WTC11 (cell line): ENCODE data around the gene MIPOL1. TPM values are rescaled to one million over a fixed set of nuclear protein-coding genes. Genes with fewer than 3 reads are reported as not detected.

ENCODE experiments used
- ATAC-seq: fragments of 200-7000 bp; cut with Tn5 transposase; 2 replicates; pipeline ENCODE4 v1.10.0; 2021; ENCODE audit warnings: mild to moderate bottlenecking, moderate library complexity
- CTCF ChIA-PET: fragments of 300-600 bp; sonication (Branson Sonifier 250); formaldehyde crosslinking; loops from one replicate; lab custom pipeline; 2021; ENCODE audit warnings: antibody characterized with exemption; lab: Charles Lee
- POLR2A ChIA-PET: fragments of 350-600 bp; sonication (Branson Sonifier 250); formaldehyde crosslinking; loops from one replicate; lab custom pipeline; 2021; ENCODE audit warnings: antibody characterized with exemption; lab: Charles Lee
- DNase-seq: peaks from one replicate; pipeline ENCODE4 v3.0.0; 2021; ENCODE audit warnings: low spot score
- H3K27ac Mint-ChIP-seq: 2 replicates; pipeline ENCODE4 v1.8.0; 2021; ENCODE audit warnings: mixed read lengths
- H3K27me3 Mint-ChIP-seq: 2 replicates; pipeline ENCODE4 v1.8.0; 2021; ENCODE audit warnings: low read depth, mild to moderate bottlenecking, moderate library complexity, mixed read lengths
- H3K36me3 Mint-ChIP-seq: 2 replicates; pipeline ENCODE4 v1.8.0; 2021; ENCODE audit warnings: mixed read lengths
- H3K4me1 Mint-ChIP-seq: 2 replicates; pipeline ENCODE4 v1.8.0; 2022; ENCODE audit warnings: mixed read lengths
- H3K4me3 Mint-ChIP-seq: 2 replicates; pipeline ENCODE4 v1.8.0; 2021; ENCODE audit warnings: mild to moderate bottlenecking, moderate library complexity, mixed read lengths
- H3K9me3 Mint-ChIP-seq: 2 replicates; pipeline ENCODE4 v1.8.0; 2021; ENCODE audit warnings: mixed read lengths
- AFF4 ChIP-seq: sonication (generic); formaldehyde crosslinking; IDR thresholded peaks from 2 replicates; pipeline ENCODE4 v1.8.1; 2023; ENCODE audit warnings: mild to moderate bottlenecking, missing genetic modification reagents, borderline replicate concordance
- E2F1 ChIP-seq: sonication (generic); formaldehyde crosslinking; IDR thresholded peaks from 2 replicates; pipeline ENCODE4 v1.8.0; 2022; ENCODE audit warnings: mild to moderate bottlenecking, missing genetic modification reagents
- ETV6 ChIP-seq: sonication (generic); formaldehyde crosslinking; IDR thresholded peaks from 2 replicates; pipeline ENCODE4 v1.8.1; 2022; ENCODE audit warnings: mild to moderate bottlenecking, missing genetic modification reagents
- GRHL2 ChIP-seq: fragments of 250-450 bp; sonication (Bioruptor Pico); IDR thresholded peaks from 2 replicates; pipeline ENCODE4 v1.8.0; 2022; ENCODE audit warnings: mild to moderate bottlenecking, moderate library complexity; ENCODE audit not compliant: insufficient replicate concordance, severe bottlenecking
- MYBL2 ChIP-seq: sonication (generic); formaldehyde crosslinking; IDR thresholded peaks from 2 replicates; pipeline ENCODE4 v1.8.1; 2023; ENCODE audit warnings: mild to moderate bottlenecking, moderate library complexity, missing genetic modification reagents
- NFYB ChIP-seq: sonication (generic); formaldehyde crosslinking; conservative IDR thresholded peaks from 2 replicates; pipeline ENCODE4 v1.8.0; 2022; ENCODE audit warnings: low read depth, missing genetic modification reagents
- SP1 ChIP-seq: sonication (generic); formaldehyde crosslinking; conservative IDR thresholded peaks from 2 replicates; pipeline ENCODE4 v1.8.1; 2022; ENCODE audit warnings: missing genetic modification reagents
- STAT6 ChIP-seq: sonication (generic); formaldehyde crosslinking; conservative IDR thresholded peaks from 2 replicates; pipeline ENCODE4 v1.8.1; 2023; ENCODE audit warnings: mild to moderate bottlenecking, low read depth, missing genetic modification reagents, moderate library complexity
- TCF7 ChIP-seq: sonication (generic); formaldehyde crosslinking; IDR thresholded peaks from 2 replicates; pipeline ENCODE4 v1.8.0; 2022; ENCODE audit warnings: mild to moderate bottlenecking, low read depth, missing genetic modification reagents, moderate library complexity
- TP53 ChIP-seq: sonication (generic); formaldehyde crosslinking; IDR thresholded peaks from 2 replicates; pipeline ENCODE4 v1.8.1; 2023; ENCODE audit warnings: mild to moderate bottlenecking, missing genetic modification reagents
- ZNF263 ChIP-seq: sonication (generic); formaldehyde crosslinking; IDR thresholded peaks from 2 replicates; pipeline ENCODE4 v1.8.1; 2022; ENCODE audit warnings: low read depth, mild to moderate bottlenecking, moderate library complexity, missing genetic modification reagents
- ZNF396 ChIP-seq: fragments of 250-450 bp; sonication (Bioruptor Pico); IDR thresholded peaks from 2 replicates; pipeline ENCODE4 v1.8.0; 2021; ENCODE audit warnings: mild to moderate bottlenecking, moderate library complexity, borderline replicate concordance
- ZNF423 ChIP-seq: fragments of 250-450 bp; sonication (Bioruptor Pico); IDR thresholded peaks from 2 replicates; pipeline ENCODE4 v2.1.2; 2022; ENCODE audit warnings: mild to moderate bottlenecking, moderate library complexity
- ZNF512 ChIP-seq: sonication (generic); formaldehyde crosslinking; IDR thresholded peaks from 2 replicates; pipeline ENCODE4 v1.8.1; 2022; ENCODE audit warnings: missing genetic modification reagents, borderline replicate concordance
- ZNF671 ChIP-seq: fragments of 250-450 bp; sonication (Bioruptor Pico); IDR thresholded peaks from 2 replicates; pipeline ENCODE4 v1.8.0; 2021; ENCODE audit warnings: mild to moderate bottlenecking
- total RNA-seq: library from RNA; stranded (reverse); gene quantifications from 3 replicates; pipeline ENCODE4 v1.2.3, GENCODE V29; 2021

The MIPOL1 gene
- total RNA-seq, 1 experiment from 2014 or later = 13.1 TPM

- H3K27me3 Mint-ChIP-seq = no peaks in the 10 kb centered on the region
- TF ChIP-seq ZNF423 (CRISPR knock-in tag) = no peak
- no peak for TF ChIP-seq GRHL2
- no peak for ATAC-seq
- H3K9me3 Mint-ChIP-seq = no peaks in the 10 kb centered on the region
- POLR2A ChIA-PET = no interaction called here
- no peaks in the 10 kb centered on the region for H3K36me3 Mint-ChIP-seq
- H3K4me1 Mint-ChIP-seq = peaks cover 1% of the 10 kb centered on the region; the same call in 1 of the 2 replicates
- H3K4me3 Mint-ChIP-seq = no peak overlapping the region
- CTCF ChIA-PET = no interaction called here
- H3K27ac Mint-ChIP-seq = no peak overlapping the region
- no peak for DNase-seq
Measured at GRCh38 chr14:37320106-37320505, 122.4 kb downstream of the MIPOL1 start.

DNA sequence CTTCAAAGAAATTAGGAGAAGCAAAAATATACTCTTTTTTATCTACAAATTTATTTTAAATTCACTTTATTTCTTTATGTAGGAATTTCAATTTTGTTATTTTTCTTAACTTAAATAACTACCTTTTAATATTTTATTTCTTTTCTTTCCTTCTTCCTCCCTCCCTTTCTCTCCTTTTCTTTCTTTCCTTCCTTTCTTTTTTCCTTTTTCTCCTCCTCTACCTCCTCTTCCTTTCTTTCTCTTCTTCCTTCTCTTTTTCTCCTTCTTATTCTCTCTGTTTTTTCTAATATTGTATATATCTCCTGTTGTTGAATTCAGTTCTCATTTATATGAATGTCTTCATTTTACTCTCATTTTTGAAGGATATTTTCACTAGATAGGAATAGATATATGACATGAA lies 127.6 kb downstream of the MIPOL1 start:
- Mint-ChIP-seq H3K36me3 (no peaks in the 10 kb centered on the region), H3K27me3 (no peaks in the 10 kb centered on the region), H3K4me3 (no peak overlapping the region), H3K9me3 (no peaks in the 10 kb centered on the region), H3K4me1 (no peaks in the 10 kb centered on the region), H3K27ac (no peak overlapping the region)
- no peak for ATAC-seq
- no peak for DNase-seq
- CTCF ChIA-PET = no interaction called here
- TF ChIP-seq ETV6 (CRISPR knock-in tag) (no peak), TP53 (no peak), ZNF263 (CRISPR knock-in tag) (no peak), ZNF512 (CRISPR knock-in tag) (no peak), E2F1 (CRISPR knock-in tag) (no peak), AFF4 (CRISPR knock-in tag) (no peak), ZNF396 (CRISPR knock-in tag) (no peak), MYBL2 (CRISPR knock-in tag) (no peak), ZNF671 (no peak), NFYB (CRISPR knock-in tag) (no peak), STAT6 (CRISPR knock-in tag) (no peak), TCF7 (CRISPR knock-in tag) (no peak), SP1 (CRISPR knock-in tag) (no peak)
- TF ChIP-seq, all 79 proteins: peak for 0
- POLR2A ChIA-PET = no interaction called here
